Superior temporal gyrus (tissue), 1 donor: ENCODE data around the gene UCN2.

Experiments
- DNase-seq: peaks from one replicate; pipeline ENCODE4 v3.0.0-alpha.2; 2016; ENCODE audit errors: extremely low spot score

UCN2 gene, protein sequence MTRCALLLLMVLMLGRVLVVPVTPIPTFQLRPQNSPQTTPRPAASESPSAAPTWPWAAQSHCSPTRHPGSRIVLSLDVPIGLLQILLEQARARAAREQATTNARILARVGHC

DNA sequence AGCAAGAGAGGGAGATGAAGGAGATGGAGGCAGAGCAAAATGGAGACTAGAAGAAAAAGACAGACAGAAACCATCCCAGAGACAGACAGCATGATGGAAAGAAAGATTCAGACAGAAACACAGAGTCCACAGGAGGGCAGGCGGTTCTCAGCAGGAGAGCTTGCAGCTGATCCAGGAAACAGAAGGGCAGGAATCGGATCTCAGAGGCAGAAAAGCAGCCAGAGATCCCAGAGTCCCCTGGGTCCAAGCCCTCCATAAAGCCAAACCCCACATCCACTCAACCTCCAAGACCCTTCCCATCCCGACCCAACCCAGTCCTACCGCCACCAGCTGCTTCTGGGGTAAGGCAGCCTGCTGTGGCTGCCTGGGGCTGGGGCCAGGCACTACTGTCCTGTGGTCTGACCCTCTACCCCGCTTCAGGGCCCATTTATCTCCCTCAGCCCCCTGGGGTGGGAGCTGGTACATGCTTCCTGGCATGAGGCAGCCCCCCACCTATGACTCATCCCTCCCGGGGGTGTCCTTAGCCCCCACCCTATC, at the start of gene UCN2:
TSS of gene UCN2 (minus strand) at position 400 of the 537 bp plus-strand sequence. CDS start 657 bp downstream, outside the sequence.
- no peak for DNase-seq

GRCh38 chr3:48612309-48612708, 48.7 kb upstream of the UCN2 start:
- DNase-seq: no peak

DNA sequence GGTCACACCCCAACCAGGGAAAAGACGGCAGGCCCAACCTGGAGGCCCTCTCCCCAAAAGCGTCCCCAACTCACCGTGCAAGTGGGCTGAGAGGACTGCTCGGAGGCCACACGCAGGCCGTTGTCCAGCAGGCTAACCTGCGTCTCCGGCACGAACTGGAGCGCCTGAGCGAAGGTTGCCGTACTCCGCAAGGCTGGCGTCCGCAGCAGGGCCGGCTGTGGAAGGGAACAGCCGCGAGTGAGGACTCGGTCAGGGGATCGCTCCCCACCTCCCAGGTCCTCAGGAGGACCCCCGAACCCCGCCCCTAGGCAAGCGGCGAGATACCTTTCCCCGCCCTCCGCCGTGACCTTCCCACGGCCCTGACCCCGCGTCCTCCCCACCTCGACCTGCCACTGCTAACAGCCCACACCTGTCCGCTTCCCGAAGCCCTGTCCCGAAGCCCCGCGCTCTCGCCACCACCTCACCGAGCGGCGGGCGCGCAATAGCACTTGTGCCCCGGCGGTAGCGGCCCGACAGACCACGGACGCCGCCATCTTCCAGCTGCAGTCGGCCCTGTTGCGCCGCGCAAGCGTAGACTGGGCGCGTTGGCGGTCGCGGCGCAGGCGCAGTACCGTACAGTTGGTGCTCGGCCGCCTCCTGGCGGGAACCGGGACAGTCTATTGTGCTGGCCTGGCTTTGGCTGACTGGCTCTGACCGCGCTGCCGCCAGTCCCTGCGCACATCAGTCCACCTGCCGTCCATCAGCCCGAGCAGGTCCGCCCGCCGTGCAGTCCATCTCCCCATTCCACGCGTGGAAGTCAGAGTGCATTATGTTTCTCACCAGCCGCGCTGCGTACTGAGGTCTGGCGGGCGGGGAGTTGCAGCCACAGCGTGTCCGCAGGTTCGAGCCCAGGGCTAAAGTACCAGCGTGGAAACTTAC, 45.8 kb upstream of the UCN2 start, which contains the start of gene UQCRC1:
TSS of gene UQCRC1 (minus strand) at position 559 of the 918 bp plus-strand sequence. CDS start at position 533, 26 bp downstream.
- DNase-seq: peak; percentile 92

GRCh38 chr3:48607519-48607918, 43.9 kb upstream of the UCN2 start:
- DNase-seq: no peak

DNA sequence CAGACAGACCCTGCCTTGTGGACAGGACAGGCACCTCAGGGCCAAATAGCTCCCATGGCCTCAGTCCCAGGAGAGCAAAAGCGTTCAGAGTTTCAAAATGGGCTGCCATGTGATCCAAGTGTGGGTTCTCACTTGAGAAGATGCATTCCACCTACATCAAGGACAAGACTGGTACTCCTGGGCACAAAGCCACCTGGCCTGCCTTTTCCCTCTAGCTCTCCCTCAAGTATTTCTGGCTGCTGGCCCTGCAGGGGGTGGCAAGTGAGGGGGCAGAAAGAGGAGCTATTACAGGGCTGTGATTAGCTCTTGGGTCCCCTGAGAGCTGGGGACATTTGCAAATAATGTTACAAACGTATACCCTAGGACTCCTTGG, 38.0 kb upstream of the UCN2 start:
- peak; percentile 35 for DNase-seq

DNA sequence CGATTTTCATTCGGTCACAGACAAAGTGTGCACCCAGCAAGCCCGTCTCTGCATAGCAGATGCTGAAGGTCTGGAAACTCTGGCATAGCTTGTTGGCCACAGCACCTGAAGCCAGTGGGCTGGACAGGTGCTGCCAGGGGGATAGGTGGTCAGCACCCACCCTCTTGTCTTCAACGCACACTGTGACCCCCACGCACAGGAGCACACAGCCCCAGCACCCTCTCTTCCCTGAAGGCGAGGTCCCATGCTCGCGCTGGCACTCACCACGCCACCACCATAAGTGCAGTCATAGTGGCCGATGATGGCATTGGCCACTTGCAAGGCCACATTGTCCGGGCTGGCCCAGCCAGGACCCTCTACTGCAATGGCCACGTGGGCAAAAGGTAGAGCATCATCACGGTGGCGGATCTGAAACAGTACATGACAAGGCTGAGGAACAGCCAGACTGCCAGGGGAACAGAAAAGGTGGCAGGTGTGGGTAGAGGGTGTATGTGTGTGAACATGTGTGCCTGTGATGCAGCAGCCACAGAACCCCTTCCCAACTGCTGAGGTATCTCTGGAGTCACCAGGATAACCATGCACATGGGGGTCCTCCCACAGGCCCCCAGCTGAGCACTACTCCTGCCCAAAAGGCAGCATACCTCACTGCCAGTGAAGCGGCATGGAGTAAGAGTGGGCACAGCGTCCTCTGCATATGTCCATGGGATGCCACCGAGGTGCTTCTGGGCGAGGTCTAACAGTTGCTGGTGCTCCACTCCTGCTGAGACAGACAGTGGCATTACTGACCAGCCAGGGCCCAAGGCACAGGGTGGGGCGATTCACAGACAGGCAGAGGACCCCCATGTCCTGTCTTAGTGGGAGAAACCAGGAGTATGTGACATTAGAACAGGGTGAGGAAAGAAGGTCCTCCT, 37.4 kb upstream of the UCN2 start:
- DNase-seq: no peak

DNA sequence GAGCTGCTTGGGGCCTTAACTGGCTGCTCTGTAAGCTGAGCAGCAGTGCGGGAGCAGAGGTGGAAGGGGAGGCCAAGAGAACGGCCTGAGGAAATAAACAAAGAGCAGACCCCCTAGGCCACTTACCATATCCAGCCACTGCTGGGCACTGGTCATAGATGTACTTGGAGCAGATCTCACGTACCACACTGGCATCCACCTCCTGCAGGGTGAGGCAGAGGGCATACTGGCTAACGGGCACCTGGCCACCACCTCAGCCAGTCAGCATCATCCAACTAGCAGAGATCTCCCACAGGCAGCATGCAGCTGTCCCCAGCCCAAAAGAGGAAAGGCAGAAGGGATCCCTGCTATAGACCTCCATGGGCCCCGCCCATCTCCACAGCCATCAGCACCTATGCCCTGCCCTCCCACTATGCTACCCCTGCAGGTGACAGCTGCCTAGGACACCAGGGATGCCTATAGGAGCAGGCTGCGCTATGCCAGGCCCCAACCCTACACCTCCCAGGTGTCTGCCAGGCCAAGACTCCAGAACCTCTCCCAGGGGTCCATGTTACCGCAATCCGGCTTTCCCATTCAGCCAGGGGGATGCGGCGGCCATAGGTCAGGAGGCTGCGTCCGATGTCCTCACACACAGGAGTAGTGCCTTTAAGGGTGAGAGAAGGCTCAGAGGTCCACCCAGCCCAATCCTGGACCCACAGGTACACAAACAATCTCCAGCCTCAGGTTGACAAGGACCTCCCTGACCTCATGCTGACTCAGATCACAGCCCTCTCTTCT, 36.1 kb upstream of the UCN2 start:
- no peak for DNase-seq

- no peak for DNase-seq
Observed at GRCh38 chr3:48599077-48599501, 35.5 kb upstream of the UCN2 start.

DNA sequence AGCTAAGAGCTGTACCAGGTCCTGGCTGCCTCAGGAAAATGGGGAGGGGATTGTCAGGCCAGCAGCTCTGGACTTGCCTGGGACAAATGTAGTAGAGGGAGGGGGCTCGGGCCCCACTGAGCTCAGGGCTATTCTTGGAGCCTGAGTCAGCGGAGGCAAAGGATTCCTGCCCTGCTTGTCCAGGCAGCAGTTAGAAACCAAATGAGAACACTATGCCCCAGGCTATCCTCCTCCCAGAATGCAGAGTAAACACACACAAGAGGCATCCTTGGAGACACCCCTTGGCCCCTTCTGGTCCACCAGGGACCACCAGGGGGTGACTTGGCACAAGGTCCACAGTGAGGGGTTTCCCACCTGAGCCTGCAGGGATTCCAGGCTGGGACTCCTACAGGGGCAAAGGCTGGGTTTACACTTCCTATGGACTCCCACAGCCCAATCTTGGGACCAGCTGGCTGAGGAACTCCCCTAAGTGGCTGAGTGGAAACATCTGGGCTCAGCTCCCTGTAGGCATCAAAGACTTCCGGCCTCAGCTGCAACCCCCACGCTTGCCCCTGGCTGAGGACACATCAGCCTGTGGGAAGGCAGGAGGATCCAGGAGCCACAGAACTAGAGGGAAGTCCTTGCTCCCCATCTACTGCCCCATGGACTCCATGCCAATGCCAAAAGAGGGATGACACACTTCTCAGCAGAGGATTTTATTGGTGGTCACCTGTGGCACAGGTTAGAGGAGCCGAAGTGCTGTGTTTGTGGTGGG, 34.9 kb upstream of the UCN2 start:
- no peak for DNase-seq

- DNase-seq: no peak
Observed at GRCh38 chr3:48597408-48597800, 33.8 kb upstream of the UCN2 start.

DNA sequence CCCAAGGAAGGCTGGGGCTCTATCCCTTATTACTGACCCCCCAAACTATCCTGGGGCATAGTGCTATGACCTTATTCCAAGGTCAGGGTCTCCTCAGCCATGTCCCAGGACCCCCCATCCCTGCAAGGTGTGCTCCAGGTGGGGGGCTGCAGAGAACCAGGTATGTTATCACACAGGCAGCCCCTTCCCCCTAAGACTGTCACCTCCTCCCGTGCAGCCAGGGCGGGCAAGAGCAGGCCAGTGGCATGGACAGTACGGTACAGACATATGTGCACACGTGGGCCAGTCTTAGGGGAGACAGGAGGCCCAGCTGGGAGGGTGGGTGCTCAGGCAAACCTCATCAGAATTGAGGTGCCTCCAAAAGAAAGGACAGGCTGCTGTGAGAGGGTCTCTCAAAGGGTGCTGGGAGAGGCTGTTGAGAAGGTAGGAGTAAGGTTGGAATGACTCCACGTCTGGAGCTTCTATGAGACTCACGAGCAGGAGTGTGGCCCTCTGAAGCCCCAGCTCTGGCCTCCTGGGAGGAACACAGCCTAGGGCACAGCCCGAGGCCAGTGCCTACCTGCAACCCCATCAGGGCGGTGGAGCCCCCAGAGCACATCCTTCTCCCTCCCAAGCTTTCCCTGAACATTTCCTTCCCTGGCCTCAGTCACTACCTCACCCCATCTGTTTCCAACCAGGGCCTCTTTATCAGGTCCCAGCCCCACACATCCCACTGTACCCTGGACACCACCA, 33.3 kb upstream of the UCN2 start:
- DNase-seq: no peak

DNA sequence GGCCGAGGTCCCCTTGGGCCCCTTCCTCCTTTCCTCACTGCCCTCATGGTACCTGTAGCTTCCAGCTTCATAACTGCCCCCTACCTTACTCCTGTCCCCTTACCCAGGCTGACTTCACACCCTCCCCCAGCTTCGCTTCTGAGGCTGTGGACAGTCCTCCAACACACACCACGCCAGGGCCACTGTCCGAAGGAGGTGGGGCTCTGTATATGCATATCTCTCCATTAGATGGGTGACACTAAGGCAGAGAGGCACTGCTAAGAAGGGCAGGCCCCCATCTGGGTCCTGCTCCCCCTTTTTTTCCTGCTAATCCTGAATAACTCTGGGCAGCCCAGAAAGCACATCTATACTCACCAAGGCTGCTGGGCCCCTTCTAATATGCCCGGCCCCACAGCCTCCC, 32.6 kb upstream of the UCN2 start:
- no peak for DNase-seq

GRCh38 chr3:48595526-48596121, 32.0 kb upstream of the UCN2 start:
- no peak for DNase-seq

DNA sequence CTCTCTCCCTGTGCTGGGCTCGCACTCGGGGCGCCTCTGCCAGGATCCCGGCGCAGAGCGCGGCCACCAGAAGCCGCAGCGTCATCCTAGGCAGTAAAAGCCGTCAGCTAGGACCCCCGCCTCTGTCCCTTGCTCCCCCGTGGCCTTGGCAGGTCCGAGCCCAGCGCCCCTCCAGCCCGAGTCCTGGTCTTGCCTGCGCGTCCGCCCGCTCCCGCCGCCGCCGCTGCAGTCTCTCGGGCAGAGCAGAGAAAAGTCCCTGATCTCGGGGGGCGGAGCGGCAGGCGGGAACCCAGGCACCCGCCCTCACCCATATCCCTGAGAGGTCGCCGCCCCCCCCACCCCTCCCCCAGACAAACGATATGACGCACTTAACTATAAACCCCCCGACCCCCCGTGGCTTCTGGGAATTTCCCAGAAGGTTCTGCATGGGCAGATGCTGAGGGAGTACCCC, 31.5 kb upstream of the UCN2 start, which contains the start of gene COL7A1:
TSS of gene COL7A1 (minus strand) at position 255 of the 451 bp plus-strand sequence. CDS start at position 85, 170 bp downstream.
- no peak for DNase-seq

DNA sequence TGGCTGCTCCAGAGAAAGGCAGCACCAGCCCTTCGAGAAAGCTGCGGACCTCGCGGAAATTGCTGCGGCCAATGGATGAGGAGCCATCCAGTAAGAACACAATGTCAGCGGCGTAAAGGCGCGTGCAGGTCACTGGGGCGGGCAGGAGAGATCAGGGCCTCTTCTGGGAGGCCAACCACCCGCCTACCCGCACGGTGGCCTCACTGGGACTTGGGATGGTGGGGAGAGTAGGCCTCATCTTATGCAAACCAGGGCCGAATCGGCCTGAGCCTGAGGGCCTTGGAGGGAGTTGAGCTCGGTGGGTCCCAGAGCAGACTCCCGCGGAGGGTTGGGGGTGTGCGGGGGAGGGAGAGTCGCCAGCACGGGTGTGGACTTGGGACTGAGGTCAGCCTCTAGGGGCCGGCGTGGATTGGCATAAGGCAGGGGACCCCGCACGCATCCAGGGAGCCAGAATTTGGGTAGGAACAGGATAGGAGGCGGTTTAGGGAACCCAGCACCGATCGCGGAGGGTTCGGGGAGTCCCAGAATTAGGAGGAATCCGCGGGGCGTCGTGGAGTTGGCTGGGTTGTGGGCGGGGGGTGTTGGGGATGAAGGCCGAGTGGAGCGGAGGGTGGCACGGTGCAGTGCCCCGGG, 31.0 kb upstream of the UCN2 start:
- DNase-seq: no peak

DNA sequence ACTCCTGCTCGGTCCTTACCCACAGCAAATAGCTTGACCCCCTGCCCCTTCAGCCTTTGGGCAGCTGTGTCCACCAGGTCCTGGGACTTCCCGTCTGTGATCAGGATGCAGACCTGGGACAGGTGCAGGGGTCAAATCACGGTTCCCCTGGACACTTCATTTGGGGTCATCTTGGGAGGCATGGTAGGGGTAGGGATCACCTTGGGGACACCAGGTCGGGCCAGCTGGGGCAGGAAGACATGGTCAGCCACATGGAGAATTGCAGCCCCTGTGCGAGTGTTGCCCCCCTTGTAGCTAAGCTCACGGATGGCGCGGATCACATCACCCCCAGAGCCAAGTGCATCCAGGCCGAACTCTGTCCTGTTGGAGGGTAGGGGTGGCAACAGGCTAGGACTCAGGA, 29.8 kb upstream of the UCN2 start:
- DNase-seq: no peak

DNA sequence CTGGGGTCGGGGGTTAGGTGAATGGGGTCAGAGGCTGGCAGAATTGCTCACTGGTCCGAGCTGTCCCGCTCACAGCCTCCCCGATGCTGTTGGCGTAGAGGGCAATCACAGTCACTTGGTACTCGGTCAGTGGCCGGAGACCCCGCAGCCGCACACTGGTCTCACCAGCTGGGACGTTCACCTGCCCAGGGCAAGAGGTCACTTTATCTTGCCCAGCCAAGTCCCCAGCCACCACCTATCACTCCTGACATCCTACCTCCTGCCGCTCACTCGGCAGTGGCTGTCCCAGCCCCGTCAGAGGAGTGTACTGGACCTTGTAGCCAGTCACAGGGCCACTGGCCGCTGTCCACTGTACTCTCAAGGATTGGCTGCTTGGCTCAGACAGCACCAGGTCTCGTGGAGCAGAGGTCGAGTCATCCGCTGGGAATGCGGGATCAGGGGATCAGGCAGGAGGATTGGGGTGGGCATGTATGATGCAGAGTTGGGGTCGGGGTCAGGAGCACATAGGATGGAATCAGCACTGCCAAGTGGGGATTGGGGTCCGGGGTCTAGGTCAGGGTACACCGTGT, 29.0 kb upstream of the UCN2 start:
- DNase-seq: no peak

DNA sequence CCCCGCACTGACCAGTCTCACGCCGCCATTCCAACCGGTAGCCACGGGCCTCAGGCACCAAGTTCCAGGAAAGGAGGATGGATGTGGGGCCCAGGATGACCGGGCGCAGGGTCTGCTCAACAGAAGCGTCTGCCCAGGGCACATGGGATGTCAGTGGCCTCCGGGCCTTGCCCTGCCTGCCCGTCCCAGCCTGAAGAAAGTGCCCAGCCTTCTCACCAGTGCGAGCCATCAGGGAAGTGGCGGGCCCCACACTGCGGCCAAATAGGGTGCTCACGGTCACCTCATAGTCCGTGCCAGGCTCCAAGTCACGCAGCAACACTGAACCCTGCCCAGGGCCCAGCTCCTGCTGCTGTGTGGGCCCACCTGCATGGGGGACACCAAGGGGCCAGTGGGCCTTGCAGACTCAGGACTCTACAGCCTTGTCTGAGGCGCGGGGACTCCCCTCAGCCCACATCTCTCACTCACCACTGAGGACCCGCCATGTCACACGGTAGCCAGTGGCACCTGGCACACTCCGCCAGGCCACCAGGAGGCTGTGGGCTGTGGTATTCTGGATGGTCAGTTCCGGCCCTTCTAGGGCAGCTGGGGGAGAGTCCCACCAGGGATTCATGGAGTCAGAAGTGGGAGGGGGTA, 28.4 kb upstream of the UCN2 start:
- no peak for DNase-seq
